ENCODE results near the gene ANKRD23. TPM values are rescaled to one million over a fixed set of nuclear protein-coding genes. Genes with fewer than 3 reads are reported as not detected.

The ANKRD23 gene
- total and polyA plus RNA-seq, 2 of the 4 experiments (the other 2 are of a cell fraction), result 0.54 to 1.5 TPM

GRCh38 chr2:96837575-96837974 lies 6.2 kb downstream of the ANKRD23 start:
- no peak overlapping the region for H2AFZ ChIP-seq (replicated peaks; ENCODE audit: low read length, poor library complexity)
- no peaks in the 10 kb centered on the region for H3K9me3 ChIP-seq (ENCODE audit: control insufficient read depth, insufficient read depth, low read length)
- H3K14ac ChIP-seq (replicated peaks; ENCODE audit: low read depth, low read length), result no peak overlapping the region
- H3K27me3 ChIP-seq (ENCODE audit: control insufficient read depth, insufficient read depth, low read length), result no peaks in the 10 kb centered on the region
- H3K9ac ChIP-seq (ENCODE audit: low read depth, low read length), result no peak overlapping the region
- no peaks in the 10 kb centered on the region for H3K79me1 ChIP-seq (ENCODE audit: low read depth in 1 of 2, low read length in 2 of 2)
- no peak overlapping the region for H2BK120ac ChIP-seq (ENCODE audit: low read depth, low read length)
- DNase-seq, result no peak
- BruUV-seq (replicated peaks), result no TSS peak
- TF ChIP-seq RCOR1 (IDR thresholded peaks at IDR 0.05; ENCODE audit: insufficient replicate concordance, low read length) (no peak), SMC3 (IDR thresholded peaks at IDR 0.05; ENCODE audit: low read depth, low read length) (no peak), FOS (IDR thresholded peaks at IDR 0.05; ENCODE audit: low read depth, low read length) (no peak), CEBPB (IDR thresholded peaks at IDR 0.05; ENCODE audit: low read depth, low read length) (no peak), ELK1 (IDR thresholded peaks at IDR 0.05; ENCODE audit: borderline replicate concordance, low read depth, low read length) (no peak), CHD1 (IDR thresholded peaks at IDR 0.05; ENCODE audit: low read depth, low read length) (no peak), POLR2A (IDR thresholded peaks at IDR 0.05; ENCODE audit: low read depth, low read length) (no peak), USF2 (IDR thresholded peaks at IDR 0.05; ENCODE audit: low read depth, low read length) (no peak), MAFK (IDR thresholded peaks at IDR 0.05; ENCODE audit: low read depth, low read length) (no peak), CTCF (conservative IDR thresholded peaks at IDR 0.05; ENCODE audit: low read depth, low read length) (no peak), NFE2L2 (IDR thresholded peaks at IDR 0.05; ENCODE audit: low read depth, low read length) (no peak), RAD21 (IDR thresholded peaks at IDR 0.05; ENCODE audit: low read length) (no peak)
- no peak overlapping the region for H3K23ac ChIP-seq (ENCODE audit: low read depth, low read length)
- no CpG with 5 or more reads among the region's 9 CpGs for WGBS, 2 experiments (ENCODE audit: extremely low coverage in 2 of 2, insufficient read length in 1 of 2)
- dilution Hi-C loops (cut with HindIII; ENCODE audit: low sequenced_read_pairs, unreplicated experiment) (no loop called here), in situ Hi-C loops (cut with MboI; ENCODE audit: low sequenced_read_pairs) (no loop called here), intact Hi-C loops (cut with micrococcal nuclease) (no loop called here)
- H3K27ac ChIP-seq (ENCODE audit: insufficient read depth, low read length), result no peak overlapping the region
- no peaks in the 10 kb centered on the region; the same call in 1 of the 2 replicates for H4K20me1 ChIP-seq (ENCODE audit: insufficient read depth, low read length)
- ATAC-seq (ENCODE audit: low read depth), result no peak
- H2BK5ac ChIP-seq (ENCODE audit: low read depth, low read length, poor library complexity, severe bottlenecking), result no peak overlapping the region
- no peak overlapping the region for H3K18ac ChIP-seq (ENCODE audit: low read depth, low read length)
- no peak overlapping the region for H4K91ac ChIP-seq (ENCODE audit: insufficient read depth, low read depth, low read length)
- no peak overlapping the region for H2BK15ac ChIP-seq (ENCODE audit: low read depth, low read length)
- no peak overlapping the region for H2AK5ac ChIP-seq (ENCODE audit: low read depth, low read length)
- CTCF ChIA-PET, result no interaction called here
- H3K4ac ChIP-seq (ENCODE audit: low read depth, low read length), result no peak overlapping the region
- POLR2A ChIA-PET (ENCODE audit: unreplicated experiment), result no interaction called here
- H3K4me3 ChIP-seq (ENCODE audit: insufficient read depth, low read depth, low read length), result no peak overlapping the region
- peaks cover 8% of the 10 kb centered on the region; the same call in 1 of the 2 replicates for H3K4me1 ChIP-seq (ENCODE audit: control insufficient read depth, insufficient read depth, low read length)
- peaks cover 8% of the 10 kb centered on the region; the same call in 1 of the 2 replicates for H3K9me1 ChIP-seq (ENCODE audit: insufficient read depth, low read length)
- no peak overlapping the region for H4K5ac ChIP-seq (ENCODE audit: low read depth, low read length)
- no peak overlapping the region for H3K4me2 ChIP-seq (ENCODE audit: low read depth, low read length)
- H2BK20ac ChIP-seq (ENCODE audit: low read depth, low read length), result no peak overlapping the region
- peaks cover 5% of the 10 kb centered on the region; the same call in 1 of the 2 replicates for H3K36me3 ChIP-seq (ENCODE audit: control insufficient read depth, insufficient read depth, low read length)
- no peak overlapping the region for H4K8ac ChIP-seq (ENCODE audit: low read depth in 2 of 2, low read length in 2 of 2)
- no peak overlapping the region for H3K56ac ChIP-seq (ENCODE audit: extremely low read depth, insufficient read depth, low read length)
- no peak overlapping the region for H2AK9ac ChIP-seq (replicated peaks; ENCODE audit: low read depth, low read length, poor library complexity)

Measured in IMR-90 (cell line).